Immature natural killer cell (primary cell): ENCODE results near the gene DIP2A. TPM values are rescaled to one million over a fixed set of nuclear protein-coding genes. Genes with fewer than 3 reads are reported as not detected.

Source experiments
- DNase-seq, 3 donors: peaks; one replicate each; pipeline ENCODE4 v3.0.0; 2022; ENCODE audit warnings: mixed read lengths in 1 of 3
- H3K27ac Mint-ChIP-seq, 6 donors: one replicate each; pipeline ENCODE4 v1.8.0; 2020; ENCODE audit warnings: mixed read lengths in 6 of 6, mild to moderate bottlenecking in 5 of 6, inconsistent platforms in 4 of 6, moderate library complexity in 3 of 6
- H3K27me3 Mint-ChIP-seq, 3 donors: one replicate each; pipeline ENCODE4 v1.8.0; 2020 to 2021; ENCODE audit warnings: low read depth in 3 of 3, mild to moderate bottlenecking in 3 of 3, mixed read lengths in 3 of 3, moderate library complexity in 3 of 3, inconsistent platforms in 1 of 3
- H3K36me3 Mint-ChIP-seq, 3 donors: one replicate each; pipeline ENCODE4 v1.8.0; 2020; ENCODE audit warnings: mixed read lengths in 3 of 3, inconsistent platforms in 2 of 3, mild to moderate bottlenecking in 2 of 3
- H3K4me1 Mint-ChIP-seq, 2 donors: one replicate each; pipeline ENCODE4 v1.8.0; 2020; ENCODE audit warnings: inconsistent platforms in 2 of 2, mild to moderate bottlenecking in 2 of 2, mixed read lengths in 2 of 2, moderate library complexity in 1 of 2
- H3K4me3 Mint-ChIP-seq, 5 donors: one replicate each; pipeline ENCODE4 v1.8.0; 2020; ENCODE audit warnings: mild to moderate bottlenecking in 5 of 5, mixed read lengths in 5 of 5, inconsistent platforms in 3 of 5, moderate library complexity in 3 of 5
- H3K9me3 Mint-ChIP-seq, 6 donors: one replicate each; pipeline ENCODE4 v1.8.0; 2020; ENCODE audit warnings: mild to moderate bottlenecking in 6 of 6, mixed read lengths in 6 of 6, inconsistent platforms in 4 of 6, moderate library complexity in 3 of 6
- polyA plus RNA-seq, 3 donors: library from polyadenylated mRNA; unstranded; fragments of 300-500 nt; fragmentation: Illumina TruSeq; gene quantifications; one replicate each; pipeline ENCODE4 v1.2.3, GENCODE V29; 2021

Gene DIP2A, protein sequence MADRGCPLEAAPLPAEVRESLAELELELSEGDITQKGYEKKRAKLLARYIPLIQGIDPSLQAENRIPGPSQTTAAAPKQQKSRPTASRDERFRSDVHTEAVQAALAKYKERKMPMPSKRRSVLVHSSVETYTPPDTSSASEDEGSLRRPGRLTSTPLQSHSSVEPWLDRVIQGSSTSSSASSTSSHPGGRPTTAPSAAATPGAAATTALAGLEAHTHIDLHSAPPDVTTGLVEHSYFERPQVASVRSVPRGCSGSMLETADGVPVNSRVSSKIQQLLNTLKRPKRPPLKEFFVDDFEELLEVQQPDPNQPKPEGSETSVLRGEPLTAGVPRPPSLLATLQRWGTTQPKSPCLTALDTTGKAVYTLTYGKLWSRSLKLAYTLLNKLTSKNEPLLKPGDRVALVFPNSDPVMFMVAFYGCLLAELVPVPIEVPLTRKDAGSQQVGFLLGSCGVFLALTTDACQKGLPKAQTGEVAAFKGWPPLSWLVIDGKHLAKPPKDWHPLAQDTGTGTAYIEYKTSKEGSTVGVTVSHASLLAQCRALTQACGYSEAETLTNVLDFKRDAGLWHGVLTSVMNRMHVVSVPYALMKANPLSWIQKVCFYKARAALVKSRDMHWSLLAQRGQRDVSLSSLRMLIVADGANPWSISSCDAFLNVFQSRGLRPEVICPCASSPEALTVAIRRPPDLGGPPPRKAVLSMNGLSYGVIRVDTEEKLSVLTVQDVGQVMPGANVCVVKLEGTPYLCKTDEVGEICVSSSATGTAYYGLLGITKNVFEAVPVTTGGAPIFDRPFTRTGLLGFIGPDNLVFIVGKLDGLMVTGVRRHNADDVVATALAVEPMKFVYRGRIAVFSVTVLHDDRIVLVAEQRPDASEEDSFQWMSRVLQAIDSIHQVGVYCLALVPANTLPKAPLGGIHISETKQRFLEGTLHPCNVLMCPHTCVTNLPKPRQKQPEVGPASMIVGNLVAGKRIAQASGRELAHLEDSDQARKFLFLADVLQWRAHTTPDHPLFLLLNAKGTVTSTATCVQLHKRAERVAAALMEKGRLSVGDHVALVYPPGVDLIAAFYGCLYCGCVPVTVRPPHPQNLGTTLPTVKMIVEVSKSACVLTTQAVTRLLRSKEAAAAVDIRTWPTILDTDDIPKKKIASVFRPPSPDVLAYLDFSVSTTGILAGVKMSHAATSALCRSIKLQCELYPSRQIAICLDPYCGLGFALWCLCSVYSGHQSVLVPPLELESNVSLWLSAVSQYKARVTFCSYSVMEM (N-terminal part only)
- polyA plus RNA-seq, result 10 to 100 TPM; 23.1 to 64.8 (median 26.9) TPM

DNA sequence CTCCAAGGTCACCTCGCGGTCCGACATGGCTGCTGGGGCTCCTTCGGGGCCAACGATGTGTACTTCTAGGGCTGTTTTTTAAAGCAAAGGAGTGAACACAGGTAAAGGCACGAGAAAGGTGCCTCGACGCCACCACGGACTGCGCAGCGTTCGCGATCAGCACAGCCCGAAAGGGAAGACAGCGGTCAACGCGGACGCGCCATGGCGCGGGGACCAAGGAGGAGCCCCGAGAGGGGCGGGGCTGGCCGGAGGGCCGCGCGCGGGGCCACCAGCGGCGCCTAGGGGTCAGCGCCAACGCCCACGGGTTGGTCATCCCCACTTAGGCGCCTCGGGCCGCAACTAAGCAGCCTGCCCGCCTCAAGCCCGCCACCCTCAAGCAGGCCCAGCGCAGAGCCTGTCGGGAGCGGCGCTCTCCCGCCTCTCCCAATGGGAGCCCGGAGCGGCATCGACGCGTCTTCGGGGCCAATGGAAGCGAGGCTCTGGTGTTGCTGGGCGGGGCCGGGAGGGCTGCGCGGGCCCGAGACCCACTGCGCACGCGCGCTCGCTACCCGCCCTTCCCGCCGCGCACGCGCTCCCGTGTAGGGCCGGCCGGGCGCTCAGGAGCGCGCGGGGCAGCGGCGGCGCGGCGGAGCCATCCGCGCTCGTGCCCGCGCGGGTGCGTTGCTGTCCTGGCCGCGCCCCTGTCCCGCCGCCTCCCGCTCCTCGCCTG is at the start of gene DIP2A:
Gene DIP2A, plus strand, starts transcription at position 577 of the 709 bp plus-strand sequence. CDS start 241 bp downstream, outside the sequence.
- H3K27me3 Mint-ChIP-seq, result peaks cover 0 to 4% (median 0%) of the 10 kb centered on the region in 3 donors
- peak; percentile 96 to 98 (median 97) for DNase-seq
- peak within 1 kb of the TSS; percentile 92 to 98 (median 95) for H3K4me3 Mint-ChIP-seq
- peak within 1 kb of the TSS; percentile 94 to 98 (median 96) for H3K27ac Mint-ChIP-seq
- peaks cover 2 to 11% (median 7%) of the 10 kb centered on the region in 3 donors for H3K36me3 Mint-ChIP-seq
- H3K9me3 Mint-ChIP-seq, result no peaks in the 10 kb centered on the region
- H3K4me1 Mint-ChIP-seq, result peaks cover 53 to 68% of the 10 kb centered on the region in 2 donors

DNA sequence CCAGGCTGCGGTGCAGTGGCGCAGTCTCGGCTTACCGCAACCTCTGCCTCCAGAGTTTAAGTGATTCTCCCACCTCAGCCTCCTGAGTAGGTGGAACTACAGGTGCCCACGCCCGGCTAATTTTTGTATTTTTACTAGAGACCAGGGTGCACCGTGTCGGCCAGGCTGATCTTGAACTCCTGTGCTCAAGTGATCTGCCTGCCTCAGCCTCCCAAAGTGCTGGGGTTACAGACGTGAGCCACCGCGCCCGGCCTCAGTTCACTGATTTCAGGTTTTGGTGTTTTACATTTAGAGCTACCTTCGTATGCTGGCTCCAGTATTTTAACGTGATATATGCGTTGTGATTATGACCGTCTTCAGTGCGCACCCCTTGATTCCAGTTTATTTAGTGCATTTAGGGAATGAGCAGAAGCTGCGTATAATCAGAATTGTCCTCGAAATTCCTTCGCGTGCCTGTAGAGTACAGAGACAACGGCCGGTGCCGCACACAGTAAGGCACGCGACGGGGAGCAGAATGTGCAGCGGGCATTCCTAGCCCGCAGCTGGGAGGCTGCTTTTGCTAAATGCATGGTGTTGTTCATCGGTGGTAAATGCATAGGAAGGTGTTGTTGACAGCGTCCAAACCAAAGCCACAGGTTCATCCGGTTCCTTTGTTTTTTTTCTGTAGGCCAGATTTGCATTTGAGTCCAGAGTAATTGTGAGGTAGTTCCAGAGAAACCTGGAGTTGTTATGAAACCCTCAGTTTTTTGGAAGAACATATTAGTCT is 48.9 kb upstream of the DIP2A start:
- DNase-seq, result peak; percentile 35 to 66 (median 63)
- Mint-ChIP-seq H3K4me1 (peaks cover 42 to 47% of the 10 kb centered on the region in 2 donors), H3K9me3 (no peaks in the 10 kb centered on the region), H3K27me3 (peaks cover 0 to 6% (median 2%) of the 10 kb centered on the region in 3 donors), H3K27ac (peak overlapping the region; percentile 29 to 84 (median 58)), H3K36me3 (peaks cover 10 to 21% (median 16%) of the 10 kb centered on the region in 3 donors), H3K4me3 (peak overlapping the region; percentile 51 to 85 (median 63))

DNA sequence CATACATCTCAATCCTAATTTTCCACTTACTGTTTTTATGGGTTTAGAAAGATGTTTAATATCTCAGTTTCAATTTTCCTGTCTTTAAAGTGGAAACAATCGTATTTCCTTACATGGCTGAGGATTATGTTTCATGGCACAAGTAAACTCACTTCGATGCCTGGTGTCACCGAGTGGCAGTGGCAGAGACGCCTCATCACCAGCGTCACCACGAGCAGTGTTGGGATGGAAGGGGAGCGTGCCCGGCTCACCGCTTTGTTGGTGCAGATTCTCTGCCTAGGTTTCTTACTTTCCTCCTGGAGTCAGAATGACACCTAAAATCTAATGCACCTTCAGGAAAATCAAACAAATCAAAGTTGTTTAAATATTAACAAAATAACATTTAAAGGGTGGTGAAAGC is 48.2 kb upstream of the DIP2A start:
- H3K36me3 Mint-ChIP-seq, result peaks cover 10 to 22% (median 16%) of the 10 kb centered on the region in 3 donors
- H3K27me3 Mint-ChIP-seq, result peaks cover 0 to 6% (median 2%) of the 10 kb centered on the region in 3 donors
- H3K4me3 Mint-ChIP-seq, result peak overlapping the region in 2 of 5 donors; percentile 77 to 85
- peak overlapping the region in 4 of 6 donors; percentile 31 to 82 (median 63) for H3K27ac Mint-ChIP-seq
- H3K4me1 Mint-ChIP-seq, result peaks cover 42 to 47% of the 10 kb centered on the region in 2 donors
- no peak for DNase-seq
- H3K9me3 Mint-ChIP-seq, result no peaks in the 10 kb centered on the region

DNA sequence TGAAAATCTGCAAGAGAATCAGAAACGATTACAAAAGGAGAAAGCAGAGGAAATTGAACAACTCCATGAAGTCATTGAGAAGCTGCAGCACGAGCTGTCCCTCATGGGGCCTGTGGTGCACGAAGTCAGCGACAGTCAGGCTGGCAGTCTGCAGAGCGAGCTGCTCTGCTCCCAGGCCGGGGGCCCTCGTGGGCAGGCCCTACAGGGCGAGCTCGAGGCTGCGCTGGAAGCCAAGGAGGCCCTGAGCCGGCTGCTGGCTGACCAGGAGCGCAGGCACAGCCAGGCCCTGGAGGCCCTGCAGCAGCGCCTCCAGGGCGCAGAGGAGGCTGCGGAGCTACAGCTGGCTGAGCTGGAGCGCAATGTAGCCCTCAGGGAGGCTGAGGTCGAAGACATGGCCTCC is 47.5 kb upstream of the DIP2A start:
- H3K9me3 Mint-ChIP-seq, result no peaks in the 10 kb centered on the region
- DNase-seq, result no peak

DNA sequence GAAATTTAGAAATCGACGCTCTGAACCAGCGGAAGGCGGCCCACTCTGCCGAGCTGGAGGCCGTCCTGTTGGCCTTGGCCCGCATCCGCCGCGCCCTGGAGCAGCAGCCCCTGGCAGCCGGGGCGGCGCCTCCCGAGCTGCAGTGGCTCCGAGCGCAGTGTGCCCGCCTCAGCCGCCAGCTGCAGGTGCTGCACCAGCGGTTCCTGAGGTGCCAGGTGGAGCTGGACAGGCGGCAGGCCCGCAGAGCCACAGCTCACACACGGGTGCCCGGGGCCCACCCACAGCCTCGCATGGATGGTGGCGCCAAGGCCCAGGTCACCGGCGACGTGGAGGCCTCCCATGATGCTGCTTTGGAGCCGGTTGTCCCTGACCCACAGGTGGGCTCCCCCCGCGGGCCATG is 47.0 kb upstream of the DIP2A start:
- Mint-ChIP-seq H3K4me1 (peaks cover 33 to 36% of the 10 kb centered on the region in 2 donors), H3K9me3 (no peaks in the 10 kb centered on the region), H3K27me3 (peaks cover 0 to 6% (median 2%) of the 10 kb centered on the region in 3 donors), H3K36me3 (peaks cover 10 to 30% (median 24%) of the 10 kb centered on the region in 3 donors), H3K27ac (no peak overlapping the region), H3K4me3 (no peak overlapping the region)
- no peak for DNase-seq

More for the DNA sequence above, 47.5 kb upstream of the DIP2A start:
- H3K4me1 Mint-ChIP-seq, result peaks cover 38 to 41% of the 10 kb centered on the region in 2 donors
- peak overlapping the region in 1 of 5 donors; percentile 49 for H3K4me3 Mint-ChIP-seq
- H3K27me3 Mint-ChIP-seq, result peaks cover 0 to 6% (median 2%) of the 10 kb centered on the region in 3 donors
- H3K36me3 Mint-ChIP-seq, result peaks cover 10 to 29% (median 23%) of the 10 kb centered on the region in 3 donors
- peak overlapping the region in 1 of 6 donors; percentile 82 for H3K27ac Mint-ChIP-seq

DNA sequence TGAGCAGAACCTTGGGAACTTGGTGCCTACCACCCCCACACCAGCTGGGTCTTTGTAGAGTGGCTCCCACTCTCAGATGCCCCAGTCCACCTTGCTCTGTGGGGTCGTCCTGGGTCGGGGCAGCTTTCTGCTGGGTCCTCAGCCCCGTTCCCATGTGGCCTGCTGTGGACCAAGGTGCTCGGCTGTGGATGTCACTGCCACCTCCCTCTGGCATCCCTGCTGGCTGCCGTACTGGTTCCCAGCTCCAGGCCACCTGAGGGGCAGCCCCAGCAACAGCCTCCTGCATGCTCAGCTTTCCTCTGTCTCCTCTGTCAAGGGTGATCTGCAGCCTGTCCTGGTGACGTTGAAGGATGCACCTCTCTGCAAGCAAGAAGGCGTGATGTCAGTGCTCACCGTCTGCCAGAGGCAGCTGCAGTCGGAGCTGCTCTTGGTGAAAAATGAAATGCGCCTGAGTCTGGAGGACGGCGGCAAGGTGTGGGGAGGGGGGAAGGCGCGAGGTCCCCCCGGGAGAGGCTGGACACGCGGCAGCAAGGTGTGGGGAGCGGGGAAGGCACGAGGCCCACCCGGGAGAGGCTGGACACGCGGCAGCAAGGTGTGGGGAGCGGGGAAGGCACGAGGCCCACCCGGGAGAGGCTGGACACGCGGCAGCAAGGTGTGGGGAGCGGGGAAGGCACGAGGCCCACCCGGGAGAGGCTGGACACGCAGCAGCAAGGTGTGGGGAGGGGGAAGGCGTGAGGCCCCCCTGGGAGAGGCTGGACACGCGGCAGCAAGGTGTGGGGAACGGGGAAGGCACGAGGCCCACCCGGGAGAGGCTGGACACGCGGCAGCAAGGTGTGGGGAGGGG is 45.9 kb upstream of the DIP2A start:
- DNase-seq, result no peak
- Mint-ChIP-seq H3K27ac (peak overlapping the region in 1 of 6 donors; percentile 45), H3K36me3 (peaks cover 10 to 30% (median 24%) of the 10 kb centered on the region in 3 donors), H3K9me3 (no peaks in the 10 kb centered on the region), H3K27me3 (peaks cover 0 to 6% (median 2%) of the 10 kb centered on the region in 3 donors), H3K4me1 (peaks cover 26 to 27% of the 10 kb centered on the region in 2 donors), H3K4me3 (no peak overlapping the region)

DNA sequence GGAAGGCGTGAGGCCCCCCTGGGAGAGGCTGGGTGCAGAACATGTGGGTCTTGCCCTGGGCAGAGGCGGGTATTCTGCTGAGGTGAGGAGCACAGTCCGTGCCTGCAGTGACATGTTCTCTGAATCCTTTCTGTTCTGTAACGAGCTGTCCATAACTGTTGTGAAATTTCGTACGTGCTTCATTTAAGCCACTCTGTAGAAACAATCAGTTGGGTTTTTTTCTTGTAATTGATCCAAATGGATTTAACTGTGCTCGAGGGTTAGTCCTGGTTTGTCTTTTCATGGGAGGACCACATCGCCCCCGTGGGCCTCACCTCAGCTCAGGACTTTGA is 45.4 kb upstream of the DIP2A start:
- peaks cover 0 to 6% (median 2%) of the 10 kb centered on the region in 3 donors for H3K27me3 Mint-ChIP-seq
- DNase-seq, result no peak
- no peaks in the 10 kb centered on the region for H3K9me3 Mint-ChIP-seq
- H3K4me1 Mint-ChIP-seq, result peaks cover 21 to 23% of the 10 kb centered on the region in 2 donors
- peak overlapping the region in 1 of 6 donors; percentile 45 for H3K27ac Mint-ChIP-seq
- no peak overlapping the region for H3K4me3 Mint-ChIP-seq
- peaks cover 15 to 36% (median 30%) of the 10 kb centered on the region in 3 donors for H3K36me3 Mint-ChIP-seq

DNA sequence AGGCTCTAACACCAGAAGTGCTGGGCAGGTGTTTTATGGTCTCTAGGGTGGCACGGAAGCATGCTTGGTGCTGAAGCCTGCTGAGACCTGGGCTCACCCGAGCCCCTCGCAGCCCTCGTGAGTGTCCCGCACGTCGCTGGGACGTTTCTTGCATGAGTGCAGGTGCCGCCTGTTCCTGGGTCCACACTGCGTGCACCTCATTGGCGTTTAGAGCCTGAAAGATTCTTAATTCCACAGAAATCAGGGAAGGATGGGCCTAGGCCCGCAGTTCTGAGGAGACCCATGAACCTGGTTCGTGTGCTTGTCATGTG is 43.8 kb upstream of the DIP2A start:
- no peak for DNase-seq
- Mint-ChIP-seq H3K4me1 (peaks cover 12% of the 10 kb centered on the region in 2 donors), H3K27me3 (peaks cover 0 to 5% (median 2%) of the 10 kb centered on the region in 3 donors), H3K9me3 (no peaks in the 10 kb centered on the region), H3K4me3 (no peak overlapping the region), H3K36me3 (peaks cover 19 to 41% (median 37%) of the 10 kb centered on the region in 3 donors), H3K27ac (no peak overlapping the region)

DNA sequence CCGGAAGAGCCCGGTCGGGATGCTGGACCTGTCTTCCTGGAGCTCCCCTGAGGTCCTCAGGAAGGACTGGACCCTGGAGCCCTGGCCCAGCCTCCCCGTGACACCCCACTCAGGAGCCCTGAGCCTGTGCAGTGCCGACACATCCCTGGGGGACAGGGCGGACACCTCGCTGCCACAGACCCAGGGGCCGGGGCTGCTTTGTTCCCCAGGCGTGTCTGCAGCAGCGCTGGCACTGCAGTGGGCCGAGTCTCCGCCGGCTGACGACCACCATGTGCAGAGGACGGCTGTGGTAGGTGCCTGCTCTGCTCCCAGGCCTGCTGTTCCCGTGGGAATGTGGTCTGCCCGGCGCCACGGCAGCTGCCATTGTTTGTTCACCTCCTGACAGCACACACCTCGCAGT is 42.1 kb upstream of the DIP2A start:
- DNase-seq, result no peak
- Mint-ChIP-seq H3K27ac (no peak overlapping the region), H3K27me3 (peaks cover 0 to 2% (median 0%) of the 10 kb centered on the region in 3 donors), H3K9me3 (no peaks in the 10 kb centered on the region), H3K4me1 (peaks cover 0 to 1% of the 10 kb centered on the region in 2 donors), H3K36me3 (peaks cover 14 to 37% (median 34%) of the 10 kb centered on the region in 3 donors), H3K4me3 (no peak overlapping the region)

DNA sequence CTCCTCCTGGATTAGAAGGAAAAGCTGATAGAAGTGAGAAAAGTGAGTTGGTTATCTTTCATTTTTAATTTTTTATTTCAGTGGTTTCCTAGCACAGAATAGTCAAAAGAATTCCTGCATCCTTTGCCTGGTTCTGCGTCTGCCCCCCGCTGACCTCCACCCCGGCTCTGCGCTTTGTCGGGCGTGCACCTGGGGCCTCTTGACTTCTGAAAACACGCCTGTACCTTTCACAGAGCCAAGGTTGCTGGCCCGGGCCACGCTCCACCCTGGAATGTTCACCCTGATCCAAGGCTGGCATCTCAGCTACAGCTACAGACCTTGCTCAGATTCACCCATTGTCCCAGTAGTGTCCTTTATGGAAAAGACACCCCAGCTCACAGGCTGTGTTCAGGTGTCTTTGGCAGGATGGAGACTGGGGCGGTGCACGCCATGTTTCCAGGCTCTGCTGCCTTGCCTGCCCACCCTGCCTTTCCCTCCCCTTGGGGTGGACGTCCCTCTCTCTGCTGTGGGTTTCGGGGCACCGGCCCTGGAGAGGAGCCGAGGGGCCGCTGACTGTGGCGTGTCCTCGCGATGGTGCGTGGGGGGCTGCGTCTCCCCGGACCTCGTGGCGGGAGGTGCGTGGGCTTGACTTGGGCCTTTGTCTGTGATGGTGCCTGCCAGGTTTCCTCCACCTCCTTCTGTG is 40.3 kb upstream of the DIP2A start:
- no peak for DNase-seq
- Mint-ChIP-seq H3K9me3 (no peaks in the 10 kb centered on the region), H3K27ac (peak overlapping the region in 2 of 6 donors; percentile 28 to 53), H3K4me1 (peaks cover 0 to 8% of the 10 kb centered on the region in 2 donors), H3K27me3 (peaks cover 0 to 4% (median 4%) of the 10 kb centered on the region in 3 donors), H3K36me3 (peaks cover 14 to 34% (median 31%) of the 10 kb centered on the region in 3 donors), H3K4me3 (no peak overlapping the region)
